ENCODE results near the gene CCDC7.

GRCh38 chr10:32433542-32433941 lies 12.4 kb upstream of the CCDC7 start:
- TF ChIP-seq CTCF (conservative IDR thresholded peaks at IDR 0.05; ENCODE audit: low read length) (no peak), EZH2phosphoT487 (IDR thresholded peaks at IDR 0.05; ENCODE audit: borderline replicate concordance) (no peak)
